ENCODE measurements around the gene MYADML2.

Gene MYADML2

DNA sequence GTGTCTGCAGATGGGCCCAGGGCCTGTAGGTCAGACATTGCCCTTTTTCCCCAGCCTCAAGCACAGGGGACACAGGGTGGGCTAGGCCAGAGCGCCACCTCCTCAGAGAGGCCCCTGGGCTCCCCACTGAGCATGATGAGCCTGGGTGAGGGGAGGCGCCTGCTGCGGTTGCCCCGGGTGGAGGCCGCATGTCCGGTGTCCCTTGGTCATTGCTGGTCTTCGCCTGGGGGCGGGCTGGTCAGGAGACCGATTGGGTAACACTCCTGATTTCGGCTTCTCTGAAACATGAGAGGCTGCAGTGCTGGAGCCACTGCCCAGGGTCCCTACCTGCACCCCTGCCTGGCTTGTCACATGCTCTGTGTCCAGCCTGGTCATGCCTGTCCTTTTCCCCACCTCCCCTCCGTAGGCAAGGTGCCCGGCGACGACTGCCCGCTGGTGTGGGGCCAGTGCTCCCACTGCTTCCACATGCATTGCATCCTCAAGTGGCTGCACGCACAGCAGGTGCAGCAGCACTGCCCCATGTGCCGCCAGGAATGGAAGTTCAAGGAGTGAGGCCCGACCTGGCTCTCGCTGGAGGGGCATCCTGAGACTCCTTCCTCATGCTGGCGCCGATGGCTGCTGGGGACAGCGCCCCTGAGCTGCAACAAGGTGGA is 47.4 kb downstream of the MYADML2 start:
- DNase-seq (ENCODE audit: low read depth): no peak

GRCh38 chr17:81898885-81899284 is 48.1 kb downstream of the MYADML2 start:
- DNase-seq (ENCODE audit: low read depth): no peak

DNA sequence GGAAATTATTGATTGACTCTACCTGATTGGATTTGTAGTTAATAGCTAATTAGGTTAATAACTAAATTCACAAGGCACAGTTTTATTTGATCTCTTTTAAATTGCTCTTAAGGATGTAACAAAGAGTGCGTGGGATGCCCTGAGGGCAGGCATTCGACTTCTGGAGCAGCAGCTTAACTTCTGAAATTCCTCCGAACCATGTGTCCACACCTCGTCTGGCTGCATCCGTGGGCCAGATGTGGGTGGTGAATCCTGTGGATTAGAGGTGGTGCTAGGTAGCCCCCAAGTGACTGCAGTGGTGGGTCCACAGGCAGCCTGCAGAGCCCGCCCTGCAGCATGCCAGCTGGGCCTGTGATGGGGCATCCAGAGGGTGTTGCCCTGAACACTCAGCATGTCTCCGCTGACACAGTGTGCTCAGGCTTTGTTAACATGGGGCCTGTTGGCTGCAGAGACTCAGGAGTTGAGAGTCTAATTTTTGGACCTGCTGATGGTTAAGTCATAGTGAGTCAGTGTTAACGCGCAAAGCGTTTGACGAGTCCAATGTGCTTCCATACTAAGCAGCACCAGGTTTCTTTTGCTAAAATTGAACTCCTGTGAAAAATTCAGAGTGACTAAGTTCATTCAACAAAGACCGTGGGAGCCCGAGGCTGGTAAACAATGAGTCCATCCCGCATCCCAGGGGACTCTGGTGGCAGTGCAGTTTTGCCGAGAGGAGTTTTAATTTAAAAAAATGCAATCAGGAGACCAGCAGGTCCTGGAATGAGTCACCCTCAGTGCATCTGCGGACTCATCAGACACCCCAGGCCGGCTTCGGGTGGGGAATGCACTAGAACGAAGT is 48.8 kb downstream of the MYADML2 start:
- no peak for DNase-seq (ENCODE audit: low read depth)

DNA sequence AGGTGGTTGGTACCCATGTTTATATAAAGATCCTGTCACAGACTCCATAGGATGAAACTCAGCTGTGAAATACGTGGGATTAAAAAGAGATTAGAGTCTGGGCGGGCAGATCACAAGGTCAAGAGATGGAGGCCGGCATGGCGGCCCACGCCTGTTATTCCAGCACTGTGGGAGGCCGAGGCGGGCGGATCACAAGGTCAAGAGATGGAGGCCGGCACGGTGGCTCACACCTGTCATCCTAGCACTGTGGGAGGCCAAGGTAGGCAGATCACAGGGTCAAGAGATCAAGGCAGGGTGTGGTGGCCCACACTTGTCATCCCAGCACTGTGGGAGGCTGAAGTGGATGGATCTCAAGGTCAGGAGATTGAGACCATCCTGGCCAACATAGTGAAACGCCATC is 51.6 kb downstream of the MYADML2 start:
- DNase-seq (ENCODE audit: low read depth): no peak

DNA sequence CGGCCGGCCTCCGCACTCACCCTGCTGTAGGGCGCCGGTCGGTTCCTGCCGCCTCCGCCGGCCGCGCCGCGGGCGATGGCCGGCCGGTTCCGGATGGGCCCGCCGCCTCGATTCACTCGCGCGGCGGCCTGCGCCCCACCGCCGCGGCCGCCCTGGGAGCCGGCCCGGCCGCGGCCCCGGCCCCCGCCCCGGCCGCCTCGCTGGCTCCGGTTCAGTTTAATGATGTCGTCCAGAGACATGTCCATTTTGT is 55.8 kb downstream of the MYADML2 start:
- no peak for DNase-seq (ENCODE audit: low read depth)

- DNase-seq (ENCODE audit: low read depth): no peak
Measured at GRCh38 chr17:81890447-81891302, 56.4 kb downstream of the MYADML2 start.
